Activated effector memory CD4-positive, alpha-beta T cell treated with Interleukin-2 at 50 U/mL for 16 hours (primary cell): Measurements from ENCODE around the gene CPNE1.
A peak's percentile ranks its signal among the peaks of the same experiment; 100 is the strongest.
"Not testable (repeated sequence)": the region's sequence is repeated elsewhere in the genome, so short reads cannot be mapped to it uniquely, and the experiment has no call there.

Experiments used
- DNase-seq: peaks from one replicate; pipeline ENCODE4 v3.0.0-alpha.2; 2020

Gene CPNE1

DNA sequence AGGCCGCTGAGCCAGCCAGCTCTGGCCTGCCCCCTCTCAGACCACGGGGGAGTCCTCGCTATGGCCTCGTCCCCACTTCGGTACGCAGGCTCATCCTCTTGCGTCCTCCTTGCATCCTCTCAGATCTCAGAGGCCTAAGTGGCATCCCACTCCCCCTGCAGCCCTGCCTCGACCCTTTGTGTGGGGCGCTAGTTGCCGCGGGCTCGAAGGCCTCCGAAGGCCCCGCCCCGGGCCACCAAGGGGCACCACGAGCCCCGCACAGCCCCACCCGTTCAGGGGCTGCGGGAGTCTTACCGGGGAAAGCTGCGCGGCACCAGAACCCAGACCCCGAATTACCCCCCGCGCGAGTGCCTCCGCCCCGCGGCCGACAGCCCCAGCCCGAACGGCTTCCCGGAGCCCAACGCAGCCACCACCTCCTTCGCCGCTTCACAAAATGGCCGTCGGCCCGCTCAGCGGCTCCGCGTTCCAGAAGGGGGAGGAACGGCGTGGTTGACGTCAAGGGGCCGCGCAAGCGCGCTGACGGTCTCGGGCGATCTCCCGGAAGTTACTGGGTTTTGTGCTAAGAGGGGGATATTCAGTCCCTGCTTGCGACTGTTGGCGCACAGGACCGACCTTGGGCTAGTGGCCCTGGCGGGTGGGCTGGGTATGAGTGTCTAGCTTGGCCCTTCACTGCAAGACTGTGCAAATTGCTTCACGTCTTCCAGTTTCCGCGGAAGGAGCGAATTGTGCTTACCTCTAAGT is at the start of gene CPNE1, which contains the start of gene RBM12:
Gene CPNE1 (minus strand): TSS at position 435 of the 741 bp plus-strand sequence. CDS start 31,977 bp downstream, outside the sequence.
Gene RBM12 (minus strand): TSS at position 435 of the 741 bp plus-strand sequence. CDS start 9,578 bp downstream, outside the sequence.
- DNase-seq: peak; percentile 91

DNA sequence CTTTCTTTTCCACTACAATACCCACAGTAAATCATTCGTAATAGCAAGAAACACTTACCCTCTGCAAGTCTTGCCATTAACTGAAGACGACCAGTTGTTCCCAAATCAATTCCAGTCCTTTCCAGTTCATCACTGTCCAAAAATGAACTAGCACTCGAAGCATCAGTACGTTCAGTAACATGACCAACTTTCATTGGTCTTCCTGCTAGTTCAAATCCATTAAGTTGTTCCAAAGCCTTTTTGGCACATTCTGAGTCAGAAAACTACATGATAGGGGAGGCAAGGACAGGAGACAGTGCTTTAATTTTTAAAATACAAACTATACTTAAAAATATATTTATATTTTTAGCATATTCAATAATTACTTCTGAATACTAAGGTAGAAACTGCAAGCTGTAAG is 49.4 kb upstream of the CPNE1 start:
- DNase-seq: no peak

DNA sequence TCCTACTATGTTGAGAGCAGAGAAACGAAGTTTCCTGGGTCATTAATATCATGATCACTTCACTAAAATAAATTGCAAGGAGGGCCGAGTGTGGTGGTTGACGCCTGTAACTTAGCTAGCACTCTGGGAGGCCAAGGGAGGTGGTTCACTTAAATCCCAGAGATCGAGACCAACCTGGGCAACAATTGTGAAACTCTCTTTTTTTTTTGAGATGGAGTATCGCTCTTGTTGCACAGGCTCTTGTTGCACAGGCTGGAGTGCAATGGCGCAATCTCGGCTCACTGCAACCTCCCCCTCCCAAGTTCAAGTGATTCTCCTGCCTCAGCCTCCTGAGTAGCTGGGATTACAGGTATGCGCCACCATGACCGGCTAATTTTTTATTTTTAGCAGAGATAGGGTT is 48.4 kb upstream of the CPNE1 start:
- not testable (repeated sequence) for DNase-seq

DNA sequence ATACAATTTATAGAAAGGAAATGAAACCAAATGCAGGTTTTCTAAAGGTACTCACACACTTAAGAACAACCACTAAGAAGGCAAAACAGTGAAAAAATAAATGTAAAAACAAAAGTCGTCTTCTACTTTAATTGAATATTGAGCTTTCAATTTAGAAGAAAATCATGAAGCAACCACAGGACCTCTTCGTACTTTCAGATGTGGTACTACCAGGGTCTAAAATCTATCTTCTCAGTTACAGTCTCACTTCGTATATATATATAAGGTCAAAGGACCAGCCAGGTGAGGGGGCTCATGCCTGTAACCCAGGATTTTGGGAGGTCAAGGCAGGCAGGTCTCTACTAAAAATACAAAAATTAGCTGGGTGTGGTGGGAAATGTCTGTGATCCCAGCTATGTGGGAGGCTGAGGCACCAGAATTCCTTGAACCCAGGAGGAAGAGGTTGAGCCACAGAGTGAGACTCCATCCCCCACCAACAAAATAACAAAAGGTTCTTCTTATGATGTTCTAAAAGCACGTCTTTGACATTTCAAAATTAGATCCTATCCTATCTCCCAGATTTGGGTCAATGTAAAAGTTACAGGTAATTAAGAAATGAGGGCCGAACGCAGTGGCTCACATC is 47.0 kb upstream of the CPNE1 start:
- no peak for DNase-seq

DNA sequence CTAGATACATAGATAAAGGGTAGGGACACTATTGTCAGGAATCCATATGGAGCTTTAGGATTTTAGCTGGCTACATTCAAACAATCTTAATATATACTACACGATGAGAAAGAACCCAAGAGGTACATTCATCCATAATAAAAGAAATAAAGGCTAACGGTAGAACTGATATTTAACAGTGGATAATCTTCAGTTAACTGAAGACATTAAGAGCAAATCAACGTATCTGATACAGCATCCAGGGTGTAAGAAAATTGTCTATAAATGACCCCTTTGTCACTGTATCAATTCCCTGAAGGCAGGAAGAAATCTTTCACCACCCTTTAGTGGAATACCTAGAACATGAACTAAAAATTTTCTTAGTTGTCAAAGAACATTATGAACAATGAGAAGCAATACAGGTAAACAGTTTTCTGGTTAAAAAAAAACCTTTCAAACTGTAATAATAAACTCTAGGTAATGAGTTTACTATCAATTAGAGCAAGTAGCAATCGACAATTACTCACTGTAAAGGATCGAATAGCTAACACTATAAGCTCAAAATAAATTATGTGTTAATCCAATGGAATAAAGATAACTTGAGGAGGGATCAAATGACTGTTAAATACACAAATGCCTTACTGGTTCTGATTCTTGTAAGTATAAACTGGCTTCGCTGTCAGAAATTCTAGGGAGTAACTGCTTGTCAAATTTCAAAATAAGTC is 46.3 kb upstream of the CPNE1 start:
- no peak for DNase-seq

DNA sequence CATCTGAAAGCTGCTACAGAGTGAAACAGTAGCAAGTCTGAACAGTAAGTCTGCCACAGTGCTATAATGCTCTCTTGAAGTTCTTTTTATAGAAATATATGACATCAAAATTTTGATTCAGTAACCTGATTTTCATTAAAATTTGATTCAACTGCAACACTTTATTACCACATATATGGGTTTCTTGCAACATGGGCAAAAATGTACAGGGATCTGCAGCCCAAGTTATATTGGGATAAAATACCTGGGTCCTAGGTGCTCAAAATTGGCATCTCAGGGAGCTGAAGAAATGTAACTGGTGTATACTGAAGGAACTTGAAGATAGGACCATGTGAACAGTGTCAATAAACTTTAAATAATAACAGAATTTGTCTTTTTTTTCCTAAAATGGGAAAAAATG is 45.3 kb upstream of the CPNE1 start:
- DNase-seq: no peak

DNA sequence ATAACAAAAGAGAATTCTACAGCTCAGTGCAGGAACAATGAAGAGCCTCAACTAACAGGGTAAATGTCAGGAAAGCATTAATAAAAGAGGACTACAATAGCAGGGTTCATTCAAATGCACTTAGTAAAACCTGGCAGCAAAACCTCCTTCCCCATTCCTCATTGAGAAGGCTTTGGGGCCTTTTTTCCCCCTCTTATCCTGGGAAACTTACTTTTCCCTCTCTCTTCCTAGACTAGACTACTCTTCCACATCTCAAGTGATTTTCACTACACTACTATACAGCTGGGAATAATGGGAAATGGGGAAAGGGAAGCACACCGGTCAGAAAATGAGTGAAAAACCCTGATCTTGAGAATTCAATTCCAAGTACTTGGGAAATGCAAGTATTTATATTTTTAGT is 44.6 kb upstream of the CPNE1 start:
- DNase-seq: no peak

DNA sequence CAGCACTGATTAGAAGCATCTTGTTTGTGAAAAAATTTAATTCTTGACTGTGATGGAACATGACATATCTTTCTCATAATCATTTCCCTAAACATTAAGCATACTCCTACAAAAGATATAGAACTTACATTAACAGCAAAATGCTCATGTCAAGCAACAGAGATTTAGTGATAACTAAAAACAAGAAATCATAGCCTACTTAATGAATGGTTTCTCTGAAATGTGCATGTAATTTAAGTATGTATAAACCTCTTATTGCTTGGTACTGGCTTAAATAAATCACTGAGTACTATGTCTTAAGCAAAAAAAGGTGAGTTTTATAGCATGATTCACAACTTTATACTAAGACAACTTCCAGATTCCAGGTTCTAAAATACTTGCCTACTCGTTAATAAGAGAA is 43.8 kb upstream of the CPNE1 start:
- no peak for DNase-seq

DNA sequence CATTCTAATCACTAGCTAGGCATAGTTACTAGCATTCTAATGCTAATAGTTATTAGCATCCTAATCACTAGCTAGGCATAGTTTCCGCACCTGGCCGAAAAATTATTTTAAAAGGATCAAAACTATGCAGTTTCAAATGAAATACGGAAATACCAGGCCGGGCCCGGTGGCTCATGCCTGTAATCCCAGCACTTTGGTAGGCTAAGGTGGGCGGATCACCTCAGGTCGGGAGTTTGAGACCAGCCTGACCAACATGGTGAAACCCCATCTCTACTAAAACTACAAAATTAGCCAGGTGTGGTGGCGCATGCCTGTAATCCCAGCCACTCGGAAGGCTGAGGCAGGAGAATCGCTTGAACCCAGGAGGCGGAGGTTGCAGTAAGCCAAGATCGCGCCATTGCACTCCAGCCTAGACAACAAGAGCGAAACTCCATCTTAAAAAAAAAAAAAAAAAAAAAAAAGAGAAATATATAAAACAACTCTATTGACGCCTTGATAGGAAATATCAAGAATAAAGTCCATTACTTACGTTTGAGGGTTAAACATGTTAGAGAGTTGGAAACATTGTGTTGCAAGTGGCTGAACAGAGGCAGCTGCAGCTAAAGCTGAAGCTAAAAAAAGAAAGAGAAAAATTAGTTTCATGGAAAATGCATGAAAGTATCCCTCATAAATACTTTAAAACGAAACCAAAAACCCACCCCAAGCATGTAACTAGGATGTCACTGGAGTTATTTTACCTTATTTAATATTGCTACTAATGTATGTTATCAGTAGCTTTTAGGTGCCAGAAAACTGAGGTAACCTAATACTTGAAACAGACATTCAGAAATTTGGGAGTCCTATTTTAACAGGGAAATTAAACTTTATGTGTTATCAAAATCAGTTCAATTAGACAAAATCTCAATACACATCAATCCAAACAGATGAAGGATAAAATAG is 42.2 kb upstream of the CPNE1 start:
- DNase-seq: not testable (repeated sequence)

DNA sequence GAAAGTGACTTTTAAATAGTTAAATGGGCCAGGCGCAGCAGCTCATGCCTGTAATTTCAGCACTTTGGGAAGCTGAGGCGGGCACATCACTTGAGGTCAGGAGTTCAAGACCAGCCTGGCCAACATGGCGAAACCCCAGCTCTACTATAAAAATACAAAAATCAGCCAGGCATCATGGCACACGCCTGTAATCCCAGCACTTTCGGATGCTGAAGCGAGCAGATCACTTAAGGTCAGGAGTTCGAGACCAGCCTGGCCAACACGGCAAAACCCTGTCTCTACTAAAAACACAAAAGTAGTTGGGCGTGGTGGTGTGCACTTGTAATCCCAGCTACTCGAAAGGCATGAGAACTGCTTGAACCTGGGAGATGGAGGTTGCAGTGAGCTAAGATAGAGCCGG is 41.2 kb upstream of the CPNE1 start:
- not testable (repeated sequence) for DNase-seq

DNA sequence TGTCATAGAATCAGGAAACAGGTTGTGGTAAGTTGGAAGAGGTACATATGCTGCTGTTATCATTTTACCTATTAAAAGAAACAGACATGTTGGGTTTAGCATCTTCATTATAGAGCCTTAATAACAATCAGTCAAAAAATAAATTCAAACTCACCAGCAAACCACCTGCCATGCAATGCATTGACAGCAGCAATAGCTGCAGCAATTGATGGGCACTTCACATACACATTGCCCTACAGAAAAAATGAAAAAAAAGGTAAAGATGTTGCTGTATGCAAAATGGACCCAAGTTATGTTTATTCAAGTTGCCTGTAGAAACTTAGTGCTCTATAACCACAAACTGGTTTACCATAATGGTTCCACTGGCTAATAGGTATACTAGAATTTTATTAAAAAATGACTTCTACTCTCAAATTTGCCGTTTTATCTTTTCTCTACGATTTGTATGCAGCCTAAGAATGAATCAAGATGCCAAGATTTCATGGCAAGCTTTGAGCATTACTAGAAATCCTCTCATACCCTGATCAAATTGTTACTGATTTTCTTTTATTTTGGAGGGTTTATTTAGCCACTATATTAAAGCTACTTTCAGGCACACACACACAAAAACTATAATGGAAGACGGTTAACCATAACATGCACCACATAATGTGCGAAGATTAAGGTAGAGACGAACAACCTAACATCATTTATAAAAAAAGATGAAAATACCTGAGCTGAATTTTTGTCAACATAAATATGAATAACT is 40.0 kb upstream of the CPNE1 start:
- no peak for DNase-seq

DNA sequence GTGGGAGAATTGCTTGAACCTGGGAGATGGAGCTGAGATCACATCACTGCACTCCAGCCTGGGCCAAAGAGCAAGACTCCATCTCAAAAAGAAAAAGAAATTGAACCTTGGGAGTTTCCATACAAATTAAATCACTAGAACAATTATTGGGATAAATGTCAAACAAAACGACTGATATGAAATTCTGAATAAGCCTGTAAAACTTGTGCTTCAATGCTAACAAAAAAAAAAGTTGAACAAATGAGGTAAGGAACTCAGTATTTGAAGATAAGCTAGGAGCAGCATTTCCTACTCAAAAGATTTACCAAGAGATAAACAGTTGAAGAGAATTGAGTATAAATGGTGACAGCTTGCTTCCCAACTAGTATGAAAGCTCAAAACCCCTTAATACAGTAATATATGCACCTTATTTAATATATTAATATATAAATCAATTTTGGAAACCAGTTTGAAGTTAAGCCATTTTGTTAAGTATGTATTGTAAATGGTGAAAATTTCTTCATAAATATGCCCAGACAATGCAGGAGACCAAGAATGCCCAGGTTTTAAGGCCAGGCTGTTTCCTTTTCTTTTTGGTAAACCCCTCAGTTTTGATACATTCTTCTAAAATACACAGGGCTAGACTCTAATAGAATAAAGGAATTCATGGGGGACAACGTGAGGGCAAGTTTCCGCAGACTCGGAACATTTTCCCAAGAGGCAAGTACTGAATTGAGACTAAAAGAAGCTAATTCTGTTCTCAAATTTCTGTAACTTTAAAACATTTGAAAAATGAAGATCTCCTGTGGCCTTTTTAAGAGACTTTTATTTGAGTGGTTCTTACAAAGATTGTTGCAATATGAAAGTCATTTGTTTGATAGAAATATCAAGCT is 38.4 kb upstream of the CPNE1 start:
- no peak for DNase-seq

DNA sequence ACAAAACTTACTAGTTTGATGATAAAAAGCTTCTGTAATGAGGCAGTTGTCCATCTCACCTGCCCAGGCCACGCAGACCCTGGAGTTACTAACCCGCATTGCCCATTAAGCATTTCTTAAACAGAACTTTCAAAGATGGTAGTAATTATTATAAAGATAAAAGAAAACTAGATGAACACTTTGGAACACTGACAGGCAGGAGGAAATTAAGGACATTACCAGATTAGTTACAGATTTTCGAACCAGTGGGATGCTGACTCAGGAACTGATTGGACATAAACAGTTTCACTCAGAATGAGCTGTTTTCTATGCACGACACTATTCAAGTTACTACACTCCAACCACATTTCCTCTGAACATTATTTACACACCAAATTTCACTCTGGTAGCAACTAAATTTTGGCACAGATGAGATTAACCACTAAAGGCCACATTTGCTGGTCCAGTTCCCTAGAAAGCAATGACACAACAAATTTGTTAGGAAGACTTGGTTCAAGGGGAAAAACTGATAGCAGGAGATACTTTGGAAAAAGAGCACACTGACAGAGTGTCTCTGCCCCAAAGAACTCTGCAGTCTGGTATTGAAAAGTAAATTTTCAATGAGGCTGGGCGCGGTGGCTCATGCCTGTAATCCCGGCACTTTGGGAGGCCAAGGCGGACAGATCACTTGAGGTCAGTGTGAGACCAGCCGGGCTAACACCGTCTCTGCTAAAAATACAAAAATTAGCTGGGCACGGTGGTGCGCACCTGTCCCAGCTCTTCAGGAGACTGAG is 37.5 kb upstream of the CPNE1 start:
- DNase-seq: no peak

DNA sequence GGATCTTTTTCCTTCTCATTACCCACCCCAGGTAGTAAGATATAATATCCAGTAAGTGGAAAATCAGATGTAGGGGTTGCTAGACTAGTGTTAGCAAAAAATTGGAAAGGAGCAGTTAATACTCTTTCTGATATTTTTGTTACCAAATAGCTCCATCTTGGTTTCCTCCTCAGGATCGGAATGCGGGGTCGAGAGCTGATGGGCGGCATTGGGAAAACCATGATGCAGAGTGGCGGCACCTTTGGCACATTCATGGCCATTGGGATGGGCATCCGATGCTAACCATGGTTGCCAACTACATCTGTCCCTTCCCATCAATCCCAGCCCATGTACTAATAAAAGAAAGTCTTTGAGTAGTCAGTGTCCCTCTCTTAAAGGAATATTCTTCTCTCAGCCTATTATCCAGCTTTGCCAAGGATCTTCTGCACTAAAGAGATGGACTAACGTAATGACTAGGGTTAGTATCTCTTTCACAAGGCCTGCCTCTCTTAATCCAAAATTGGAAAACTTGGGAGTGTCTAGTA is 36.0 kb upstream of the CPNE1 start:
- no peak for DNase-seq

DNA sequence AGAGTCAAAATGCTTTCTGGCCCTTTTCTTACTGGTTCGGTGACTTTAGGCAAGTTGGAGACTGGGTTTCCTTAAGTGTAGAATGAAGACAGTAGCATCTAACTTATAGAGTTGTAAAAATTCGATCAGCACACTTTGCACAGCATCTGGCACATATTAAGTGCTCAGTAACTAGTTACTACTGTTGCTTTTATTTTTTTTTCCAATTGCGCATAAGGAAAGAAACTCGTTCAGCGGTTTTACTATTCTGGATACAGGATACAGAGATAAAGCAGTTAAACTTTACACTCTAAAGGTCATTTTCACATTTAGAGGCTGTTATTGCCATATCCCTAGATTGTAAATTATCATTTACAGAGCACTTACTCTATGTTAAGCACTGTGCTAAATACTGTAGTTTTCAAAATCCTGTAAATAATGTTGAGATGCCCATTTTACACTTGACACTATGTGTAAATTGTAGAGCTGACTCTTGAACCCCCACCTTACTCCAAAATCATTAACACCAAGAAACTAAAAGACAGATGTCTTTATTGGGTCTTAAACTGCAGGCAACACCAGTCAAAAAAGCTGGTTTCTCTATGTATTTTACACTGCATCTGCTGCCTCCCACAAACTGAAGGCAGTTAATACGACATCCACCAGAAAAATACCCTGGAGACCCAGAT is 35.4 kb upstream of the CPNE1 start:
- no peak for DNase-seq

DNA sequence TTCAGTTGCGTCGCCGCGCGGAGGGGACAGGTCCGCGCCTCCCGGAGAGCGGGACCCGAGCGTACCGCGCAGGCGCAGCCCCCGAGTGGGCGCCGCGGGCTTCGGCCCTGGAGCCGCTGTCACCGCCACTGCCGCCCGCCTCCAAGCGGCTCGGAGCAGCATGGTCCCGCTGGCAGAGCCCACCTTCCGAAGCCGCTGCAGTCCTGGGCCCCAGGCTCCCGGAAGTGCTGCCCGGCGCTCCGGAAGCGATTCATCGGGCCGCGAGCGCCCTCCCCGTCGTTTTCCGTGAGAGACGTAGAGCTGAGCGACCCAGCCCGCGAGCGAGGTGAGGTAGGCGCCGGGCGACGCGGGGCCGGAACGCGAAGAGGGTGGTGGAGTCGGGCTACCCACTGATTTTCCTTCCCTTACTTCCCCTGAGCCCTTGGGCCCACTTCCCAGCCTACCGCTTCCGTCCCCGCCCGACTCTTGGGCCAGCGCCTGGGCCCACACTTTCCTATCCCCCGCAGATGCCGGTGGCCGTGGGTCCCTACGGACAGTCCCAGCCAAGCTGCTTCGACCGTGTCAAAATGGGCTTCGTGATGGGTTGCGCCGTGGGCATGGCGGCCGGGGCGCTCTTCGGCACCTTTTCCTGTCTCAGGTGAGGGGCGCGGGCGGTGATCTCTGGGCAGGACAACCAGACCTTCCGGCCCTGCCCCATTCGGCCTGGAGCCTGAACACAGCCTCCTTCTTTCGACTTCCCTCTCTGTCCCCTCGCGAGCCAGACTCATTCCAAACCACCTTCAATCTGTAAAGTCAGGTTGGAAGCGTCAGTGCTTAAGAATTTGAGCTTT is 34.6 kb upstream of the CPNE1 start, which contains the start of the genes NFS1 and ROMO1:
Gene NFS1 (minus strand): TSS at position 226 of the 830 bp plus-strand sequence. CDS start 64 bp downstream, at position 162.
Gene ROMO1 (plus strand): TSS at position 279 of the 830 bp plus-strand sequence. CDS start 228 bp downstream, at position 507.
- DNase-seq: peak; percentile 80

DNA sequence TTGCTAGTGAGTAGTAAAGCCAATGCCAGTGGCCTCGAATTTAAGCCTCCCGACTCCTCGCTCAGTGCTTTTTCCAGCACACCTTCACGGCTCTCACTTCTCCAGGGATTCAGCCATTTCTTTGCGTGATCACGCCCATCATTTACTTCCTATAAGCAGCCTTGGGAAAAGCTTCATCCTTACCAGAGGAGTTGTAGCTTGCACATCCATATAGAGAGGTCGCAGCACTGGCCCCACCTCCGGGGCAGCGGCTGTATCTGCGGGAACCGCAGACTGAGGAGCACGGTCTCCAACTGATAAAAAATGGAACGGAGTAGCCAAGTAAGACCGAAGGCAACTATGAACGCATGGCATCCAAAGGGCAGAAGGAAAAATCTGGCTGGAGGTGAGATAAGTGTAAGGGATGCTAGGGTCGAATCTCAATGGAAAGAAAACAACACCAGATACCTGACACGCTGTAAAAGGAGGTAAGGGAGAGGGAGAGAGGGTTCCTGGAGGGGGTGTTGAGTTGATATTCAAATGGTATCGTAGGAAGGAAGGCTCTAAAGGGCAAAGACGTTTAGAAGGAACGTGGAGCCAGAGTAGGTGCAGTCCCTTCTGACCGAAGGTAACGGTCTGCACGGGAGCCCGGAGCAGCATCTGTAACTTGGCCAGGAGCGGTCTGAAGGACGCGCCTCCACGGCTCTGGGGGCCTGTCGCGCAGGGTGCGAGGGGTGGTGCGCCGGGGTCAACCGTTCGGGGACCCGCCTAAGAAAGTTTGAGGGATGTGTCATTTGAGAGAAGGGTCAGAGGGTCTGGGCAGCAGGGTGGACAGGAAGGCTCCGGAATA is 33.8 kb upstream of the CPNE1 start:
- DNase-seq: no peak
